ENCODE results near the gene PCED1B.

DNA sequence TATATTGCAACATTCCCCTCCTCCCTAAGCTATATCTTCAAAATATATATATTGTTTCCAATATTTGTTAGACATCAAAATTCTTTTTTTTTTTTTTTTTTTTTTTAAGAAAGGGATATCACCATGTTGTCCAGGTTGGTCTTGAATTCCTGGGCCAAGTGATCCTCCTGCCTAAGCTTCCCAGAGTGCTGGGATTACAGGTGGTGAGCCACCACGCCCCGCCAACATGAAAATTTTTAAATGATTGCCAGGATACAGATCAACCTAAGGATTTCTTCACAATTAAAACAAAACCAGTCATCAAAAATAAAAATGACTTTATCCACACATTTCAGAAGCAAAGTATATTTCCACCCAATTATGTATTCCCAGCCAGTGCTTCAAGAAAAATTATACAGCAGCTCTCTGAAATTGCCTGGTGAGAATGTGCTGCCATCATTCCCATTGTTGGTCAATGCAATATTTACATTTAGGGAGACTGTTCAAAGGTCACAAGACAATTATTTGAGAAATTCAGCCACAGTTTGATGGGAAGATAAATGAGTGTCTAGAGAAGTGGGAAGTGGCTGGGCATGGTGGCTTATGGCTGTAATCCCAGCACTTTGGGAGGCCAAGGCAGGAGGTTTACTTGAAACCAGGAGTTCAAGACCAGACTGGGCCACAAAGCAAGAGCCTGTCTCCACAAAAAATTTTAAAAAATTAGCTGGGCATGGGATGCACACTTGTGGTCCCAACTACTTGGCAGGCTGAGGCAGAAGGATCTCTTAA lies 142.0 kb downstream of the PCED1B start:
- TF ChIP-seq POLR2A (IDR thresholded peaks at IDR 0.05), result no peak
- TF ChIP-seq CTCF (IDR thresholded peaks at IDR 0.05), result no peak
